ENCODE data around the gene PHLPP1.
"Not testable (repeated sequence)": the region's sequence is repeated elsewhere in the genome, so short reads cannot be mapped to it uniquely, and the experiment has no call there.

Gene PHLPP1
- total RNA-seq, result 12.2 to 22.0 reads per million in 2 experiments

DNA sequence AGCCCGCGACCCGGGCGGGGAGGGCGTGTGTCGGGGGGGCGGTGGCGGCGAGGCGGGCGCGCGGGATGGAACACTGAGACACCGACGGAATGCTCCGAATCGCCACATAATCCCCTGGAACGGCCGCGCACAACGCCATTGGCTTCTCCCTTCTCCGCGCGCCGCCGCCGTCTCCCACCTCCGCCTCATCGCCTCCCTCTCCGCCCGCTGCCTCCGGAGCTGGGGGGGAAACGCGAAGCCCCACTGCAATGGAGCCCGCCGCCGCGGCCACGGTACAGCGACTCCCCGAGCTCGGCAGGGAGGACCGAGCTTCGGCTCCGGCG lies at the start of gene PHLPP1:
PHLPP1 (plus strand) TSS at position 106 of the 323 bp plus-strand sequence; CDS start at position 249, 143 bp downstream.
- DNase-seq (ENCODE audit: low read depth), result no peak

DNA sequence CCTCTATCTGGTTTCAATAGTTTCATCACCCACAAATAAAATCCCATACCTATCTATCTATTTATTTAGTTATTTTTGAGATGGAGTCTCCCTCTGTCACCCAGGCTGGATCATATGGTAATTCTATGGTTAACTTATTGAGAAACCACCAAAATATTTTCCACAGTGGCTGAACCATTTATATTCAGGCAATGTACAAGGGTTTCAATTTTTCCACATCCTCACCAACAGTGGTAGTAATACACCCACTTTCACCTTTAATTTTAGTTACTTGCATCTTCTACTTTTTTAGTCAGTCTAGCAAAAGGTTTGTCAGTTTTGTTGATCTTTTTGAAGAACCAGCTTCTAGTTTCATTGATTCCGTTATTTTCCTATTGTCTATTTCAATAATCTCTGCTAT lies 46.1 kb upstream of the PHLPP1 start:
- DNase-seq (ENCODE audit: low read depth), result no peak

DNA sequence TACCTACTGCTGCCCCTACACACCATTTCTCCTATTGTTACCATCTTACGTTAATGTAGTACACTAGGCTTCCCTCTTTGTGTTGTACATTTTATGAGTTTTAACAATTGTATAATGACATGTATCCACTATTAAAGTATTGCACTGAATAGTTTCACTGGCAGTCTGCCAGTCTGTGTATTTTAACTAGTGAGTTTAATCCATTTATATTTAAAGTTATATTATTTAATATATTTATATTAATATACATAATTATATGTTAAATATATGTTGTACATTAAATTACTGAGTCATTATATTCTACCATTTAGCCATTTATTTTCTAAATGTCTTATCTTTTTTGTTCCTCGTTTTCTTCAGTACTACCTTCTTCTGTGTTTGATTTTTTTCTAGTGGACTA lies 44.8 kb upstream of the PHLPP1 start:
- no peak for DNase-seq (ENCODE audit: low read depth)

DNA sequence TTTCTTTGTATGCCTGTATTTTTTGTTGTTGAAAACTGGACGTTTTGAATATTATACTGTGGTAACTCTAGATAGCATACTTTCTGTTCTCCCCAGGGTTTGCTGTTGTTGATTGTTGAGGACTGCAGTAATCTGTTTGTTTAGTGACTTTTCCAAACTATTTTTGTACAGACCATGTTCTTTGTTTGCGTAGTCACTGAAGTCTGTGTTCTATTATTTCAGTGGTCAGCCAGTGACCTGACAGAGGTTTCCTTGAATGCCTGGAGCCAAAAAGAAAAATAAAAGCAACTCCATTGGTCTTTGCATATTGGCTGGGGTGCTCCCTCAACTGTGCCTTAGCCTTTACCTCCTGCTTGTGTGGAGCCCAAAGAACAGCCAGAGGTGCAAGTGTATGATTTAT lies 42.7 kb upstream of the PHLPP1 start:
- no peak for DNase-seq (ENCODE audit: low read depth)

DNA sequence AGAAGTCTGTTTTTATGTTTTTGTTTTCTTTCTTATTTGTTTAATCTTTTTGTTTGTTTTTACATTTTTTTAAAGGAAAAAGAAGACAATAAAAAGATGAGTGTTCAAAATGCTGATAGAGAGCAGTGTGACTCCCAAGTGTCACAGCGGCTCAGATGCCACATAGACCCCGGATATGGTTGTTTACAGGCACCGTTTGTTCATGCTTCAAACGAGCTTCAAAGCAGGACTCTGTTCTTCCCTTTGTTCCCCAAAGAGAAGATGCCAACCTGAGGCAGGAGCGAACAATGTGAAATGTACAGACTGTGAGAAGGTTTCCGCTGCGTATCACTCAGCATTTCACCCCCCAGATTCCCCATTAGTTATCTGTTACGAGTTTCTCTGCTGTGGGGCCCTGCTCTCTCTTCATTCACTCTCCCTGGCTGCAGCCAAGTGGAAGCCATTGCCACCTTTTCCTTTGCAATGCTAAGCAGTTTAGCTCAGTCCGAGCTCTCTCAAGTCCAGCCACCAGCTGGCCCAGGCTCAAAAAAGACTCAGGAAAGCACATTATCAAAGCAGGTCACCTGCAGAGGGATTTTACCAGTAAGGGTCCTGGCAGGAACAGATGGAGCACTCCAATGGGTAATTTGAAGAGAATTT lies 36.4 kb upstream of the PHLPP1 start:
- no peak for DNase-seq (ENCODE audit: low read depth)

DNA sequence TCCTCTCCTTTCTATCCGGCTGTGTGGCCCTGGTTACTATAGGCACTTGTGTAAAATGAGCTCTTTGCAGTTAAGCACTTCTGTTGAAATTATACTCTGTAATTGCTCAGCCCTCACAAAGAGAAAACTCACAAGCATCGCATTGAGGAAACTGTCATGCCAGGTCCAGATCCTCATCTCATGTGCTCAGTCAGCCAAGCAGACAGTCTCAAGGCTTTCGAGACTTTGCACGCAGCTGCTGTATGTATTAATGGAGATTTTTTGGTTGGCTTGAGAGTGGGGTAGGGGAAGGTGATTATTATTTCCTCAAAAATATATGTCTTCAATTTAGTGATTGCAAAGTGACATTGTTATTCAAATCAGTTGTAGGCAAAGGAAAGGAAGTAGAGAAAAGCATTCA lies 33.0 kb upstream of the PHLPP1 start:
- DNase-seq (ENCODE audit: low read depth), result no peak

DNA sequence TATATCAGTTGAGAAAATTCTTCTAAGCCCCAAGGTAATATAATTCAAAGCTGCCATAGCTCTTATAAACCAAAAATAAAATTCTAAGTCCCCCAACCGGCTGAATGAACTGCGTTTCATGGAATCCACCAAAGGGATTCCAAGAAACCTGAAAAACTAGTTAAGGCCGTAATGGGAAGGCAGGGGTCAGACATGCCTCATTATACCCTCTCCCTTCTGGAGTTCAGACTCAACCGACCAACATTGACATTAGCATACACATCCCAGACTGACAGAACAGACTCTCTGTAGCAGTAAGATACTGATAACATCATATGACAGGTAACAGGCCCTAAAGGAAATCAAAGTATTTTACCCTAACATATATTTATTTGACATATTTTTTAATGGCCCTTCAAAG lies 31.4 kb upstream of the PHLPP1 start:
- DNase-seq (ENCODE audit: low read depth), result no peak

DNA sequence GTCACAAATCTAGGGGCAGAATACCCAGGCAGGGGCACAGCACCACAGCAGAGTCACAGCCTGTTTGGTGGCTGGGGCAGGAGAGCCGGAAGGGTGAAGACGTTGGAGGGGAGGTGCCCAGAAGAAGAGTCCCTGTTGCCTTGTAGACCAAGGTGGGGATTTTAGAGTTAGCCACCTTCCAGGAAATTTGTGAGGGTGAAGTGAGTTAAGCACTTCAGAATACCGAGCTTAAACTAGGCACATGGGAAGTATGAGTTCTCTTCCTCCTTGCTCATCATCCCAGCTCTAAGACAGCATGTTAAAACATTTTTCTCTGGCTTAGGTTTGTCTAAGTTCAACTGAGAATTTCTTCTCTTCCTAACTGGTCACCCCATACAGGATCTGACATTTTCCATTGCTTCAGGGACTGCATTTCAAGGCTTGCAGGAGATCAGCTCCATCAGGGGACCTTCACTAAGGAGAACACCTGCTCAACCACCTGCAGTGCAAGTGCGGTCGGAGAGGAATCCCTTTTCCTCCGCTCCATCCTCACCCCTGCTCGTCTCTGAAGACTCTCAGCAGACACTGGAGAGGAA lies 26.5 kb upstream of the PHLPP1 start:
- DNase-seq (ENCODE audit: low read depth), result no peak

DNA sequence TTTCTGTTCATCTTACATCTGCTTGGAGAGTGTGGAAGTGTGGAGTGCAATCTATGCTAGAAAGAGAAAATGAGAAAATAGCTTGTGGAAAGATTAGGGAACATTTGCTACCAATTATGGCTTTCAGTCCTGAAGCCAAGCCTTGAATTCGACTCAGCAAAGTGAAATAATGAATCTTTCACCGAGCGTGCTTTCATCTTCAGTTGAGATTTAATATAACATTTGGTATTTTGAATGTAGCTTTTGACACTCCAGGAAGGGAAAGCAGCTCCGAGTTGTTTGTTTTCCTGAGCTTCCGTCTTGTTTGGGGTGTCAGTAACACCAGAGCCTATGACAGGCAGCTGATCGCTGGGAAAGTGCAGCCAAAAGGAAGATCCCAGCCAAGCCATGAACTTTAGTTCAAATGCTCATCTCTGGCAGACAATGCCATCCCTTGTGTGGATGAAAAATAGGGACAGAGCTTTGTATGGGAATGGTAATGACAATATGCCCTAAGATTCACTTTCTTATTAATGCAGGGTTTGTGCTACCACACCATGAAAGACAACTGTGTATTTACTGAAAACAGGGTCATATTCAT lies 25.0 kb upstream of the PHLPP1 start:
- no peak for DNase-seq (ENCODE audit: low read depth)

DNA sequence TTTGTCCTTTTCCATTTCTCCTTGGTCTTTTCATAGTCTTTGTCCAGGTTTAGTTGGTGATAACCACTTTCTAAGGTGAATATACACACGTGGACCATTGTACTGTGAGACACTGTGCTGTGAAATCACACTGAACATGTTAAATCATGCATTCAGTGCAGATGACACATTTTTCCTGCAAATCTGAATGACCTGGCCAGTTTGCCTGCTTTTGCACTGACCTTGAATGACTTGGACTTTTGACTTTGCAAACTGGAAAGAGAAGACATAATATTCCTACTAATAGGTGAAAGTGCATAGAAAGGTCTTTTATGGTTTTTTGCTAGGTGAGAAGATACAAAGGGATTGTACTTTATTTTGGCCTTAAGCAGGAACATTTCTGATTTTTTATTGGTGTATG lies 21.7 kb upstream of the PHLPP1 start:
- DNase-seq (ENCODE audit: low read depth), result no peak

DNA sequence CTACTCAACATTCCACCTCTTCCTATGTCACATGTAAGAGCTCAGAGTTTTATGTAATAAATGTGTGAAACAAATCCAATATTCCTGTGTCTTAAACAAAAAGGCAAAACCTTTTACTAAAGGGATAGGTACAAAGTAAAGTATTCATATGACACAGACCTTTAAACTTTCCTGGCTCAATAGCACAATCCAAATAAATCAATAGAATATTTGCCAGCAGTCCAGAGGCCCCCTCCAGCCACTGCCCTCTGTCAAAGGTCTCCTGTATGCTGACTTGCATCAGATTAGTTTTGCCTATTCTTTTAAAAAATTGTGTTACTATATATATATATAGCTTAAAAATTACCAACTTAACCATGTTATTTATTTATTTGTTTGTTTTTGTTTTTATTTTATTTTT lies 17.7 kb upstream of the PHLPP1 start:
- DNase-seq (ENCODE audit: low read depth), result no peak

DNA sequence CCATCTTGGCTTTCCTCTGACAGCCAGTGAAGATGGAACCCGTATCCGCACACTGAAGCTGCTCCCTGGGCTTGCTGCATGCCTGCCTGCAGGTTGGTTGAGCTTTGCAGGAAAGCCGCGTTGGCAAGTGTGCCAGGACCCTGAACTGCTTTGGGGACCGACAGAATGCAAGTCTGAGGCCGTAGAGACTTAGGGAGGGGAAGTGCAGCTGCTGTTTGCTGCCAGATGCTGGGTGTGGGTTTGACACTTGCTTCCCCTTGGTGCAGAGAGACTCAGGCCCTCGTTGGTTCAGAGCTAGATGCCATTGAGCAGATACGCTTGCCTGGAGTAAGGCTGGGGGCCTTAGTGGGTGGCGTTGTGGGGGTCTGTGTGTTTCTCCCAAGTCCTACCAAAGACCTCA lies 13.1 kb upstream of the PHLPP1 start:
- DNase-seq (ENCODE audit: low read depth), result no peak

DNA sequence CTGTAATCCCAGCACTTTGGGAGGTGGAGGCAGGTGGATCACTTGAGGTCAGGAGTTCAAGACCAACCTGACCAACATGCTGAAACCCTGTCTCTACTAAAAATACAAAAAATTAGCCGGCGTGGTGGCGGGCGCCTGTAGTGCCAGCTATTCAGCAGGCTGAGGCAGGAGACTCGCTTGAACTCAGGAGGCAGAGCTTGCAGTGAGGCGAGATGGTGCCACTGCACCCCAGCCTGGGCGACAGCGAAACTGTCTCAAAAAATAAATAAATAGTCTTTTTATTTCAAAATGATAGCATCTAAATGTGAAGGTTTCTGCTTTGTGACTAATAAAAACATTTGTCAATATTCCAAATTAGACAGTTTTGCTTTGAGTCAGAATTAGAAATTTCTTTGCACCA lies 8.5 kb upstream of the PHLPP1 start:
- DNase-seq (ENCODE audit: low read depth), result not testable (repeated sequence)

DNA sequence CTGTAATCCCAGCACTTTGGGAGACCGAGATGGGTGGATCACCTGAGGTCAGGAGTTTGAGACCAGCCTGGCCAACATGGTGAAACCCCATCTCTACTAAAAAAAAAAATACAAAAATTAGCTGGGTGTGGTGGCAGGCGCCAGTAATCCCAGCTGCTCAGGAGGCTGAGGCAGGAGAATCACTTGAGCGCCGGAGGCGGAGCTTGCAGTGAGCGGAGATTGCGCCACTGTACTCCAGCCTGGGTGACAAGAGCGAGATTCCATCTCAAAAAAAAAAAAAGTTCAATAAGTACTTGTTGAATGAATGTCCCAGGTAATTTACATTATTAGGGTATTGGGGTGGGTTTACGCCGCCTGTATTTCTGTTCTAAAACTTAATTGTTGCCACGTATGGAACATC lies 5.4 kb upstream of the PHLPP1 start:
- not testable (repeated sequence) for DNase-seq (ENCODE audit: low read depth)

DNA sequence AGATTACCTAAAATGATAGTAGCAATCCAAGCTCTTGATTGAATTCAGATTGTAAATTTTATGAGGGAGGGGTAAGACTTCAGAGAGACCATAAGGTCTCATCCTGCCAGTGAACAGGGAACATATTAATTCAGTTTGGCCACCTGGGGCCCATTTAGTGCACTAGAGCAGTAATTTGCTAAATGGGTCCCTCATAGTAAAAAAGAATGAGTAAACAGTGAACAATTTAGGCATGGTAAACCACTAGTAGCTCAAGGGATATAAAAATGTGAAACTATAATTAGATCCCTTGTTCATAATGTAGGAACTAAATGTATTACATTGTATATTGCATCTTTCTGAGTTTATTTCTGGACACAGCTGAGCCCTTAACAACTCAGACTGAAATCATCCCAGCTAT lies 4.9 kb upstream of the PHLPP1 start:
- no peak for DNase-seq (ENCODE audit: low read depth)

DNA sequence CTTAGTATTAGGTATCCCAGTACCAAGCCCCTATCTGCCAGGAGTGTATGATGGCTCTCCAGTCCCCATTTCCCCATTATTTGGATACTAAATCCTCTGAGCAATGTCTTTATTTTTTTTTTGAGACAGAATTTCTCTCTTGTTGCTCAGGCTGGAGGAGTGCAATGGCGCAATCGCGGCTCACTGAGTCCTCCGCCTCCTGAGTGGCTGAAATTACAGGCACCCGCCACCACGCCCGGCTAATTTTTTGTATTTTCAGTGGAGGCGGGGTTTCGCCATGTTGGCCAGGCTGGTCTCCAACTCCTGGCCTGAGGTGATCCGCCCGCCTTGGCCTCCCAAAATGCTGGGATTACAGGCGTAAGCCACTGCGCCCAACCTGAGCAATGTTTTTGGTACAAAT lies 3.6 kb upstream of the PHLPP1 start:
- DNase-seq (ENCODE audit: low read depth), result no peak

DNA sequence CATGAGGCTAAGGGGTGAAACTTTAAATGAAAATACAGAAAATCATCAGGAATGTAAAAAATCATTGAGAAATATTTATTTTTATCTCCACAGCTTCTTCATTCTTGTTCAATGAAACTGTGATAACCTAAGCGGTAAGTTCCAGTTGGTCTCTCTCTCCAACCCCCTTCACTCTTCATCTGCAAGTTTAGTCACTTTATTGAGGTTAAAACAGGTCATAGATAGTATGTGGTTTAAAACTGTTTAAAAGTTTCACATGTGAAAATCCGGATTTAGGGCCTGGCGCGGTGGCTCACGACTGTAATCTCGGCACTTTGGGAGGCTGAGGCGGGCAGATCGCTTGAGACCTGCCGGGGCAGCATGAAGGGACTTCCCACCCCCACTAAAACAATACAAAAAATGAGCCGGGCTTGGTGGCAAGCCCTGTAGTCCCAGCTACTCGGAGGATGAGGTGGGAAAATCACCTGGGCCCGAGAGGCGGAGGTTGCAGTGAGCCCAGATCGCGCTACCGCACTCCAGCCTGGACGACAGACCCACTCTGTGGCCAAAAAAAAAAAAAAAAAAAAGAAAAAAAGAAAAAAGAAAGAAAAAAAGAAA lies 1.6 kb upstream of the PHLPP1 start:
- no peak for DNase-seq (ENCODE audit: low read depth)

DNA sequence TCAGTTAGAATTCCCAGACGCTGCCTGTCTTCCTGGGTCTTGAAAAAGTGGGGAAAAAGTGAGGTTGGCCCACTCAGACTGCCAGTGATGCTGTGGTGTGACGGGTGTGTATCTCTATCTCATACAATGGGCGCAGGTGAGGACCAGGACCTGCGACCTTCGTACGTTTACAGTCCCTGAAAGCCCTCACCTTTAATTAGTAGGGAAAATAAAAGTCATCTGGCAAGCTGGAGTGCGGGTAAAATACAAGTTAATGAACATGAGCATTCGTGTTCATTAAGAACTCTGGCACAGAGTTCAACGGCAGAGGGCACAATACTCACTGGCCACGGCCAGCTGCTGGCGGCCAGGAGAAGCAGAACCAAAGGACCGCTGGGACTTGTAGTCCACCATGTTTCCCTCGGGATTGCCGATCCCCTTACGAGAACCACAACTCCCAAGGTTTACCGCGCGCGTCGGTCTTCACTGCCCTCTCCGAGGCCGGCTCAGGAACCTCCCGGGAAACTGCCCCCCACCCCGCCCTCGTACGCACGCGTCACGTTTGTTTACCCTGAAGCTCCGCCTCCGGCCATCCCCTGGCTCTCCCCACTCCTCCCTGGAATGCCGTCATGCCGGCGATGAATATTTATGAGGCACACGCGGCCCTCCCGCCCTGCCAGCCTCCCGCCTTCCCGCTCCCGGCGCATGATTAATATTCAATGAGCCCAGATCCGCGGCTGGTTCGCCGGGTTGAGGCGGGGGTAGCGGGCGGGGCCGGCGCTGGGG lies 488 bp upstream of the PHLPP1 start:
- peak; percentile 87 for DNase-seq (ENCODE audit: low read depth)

DNA sequence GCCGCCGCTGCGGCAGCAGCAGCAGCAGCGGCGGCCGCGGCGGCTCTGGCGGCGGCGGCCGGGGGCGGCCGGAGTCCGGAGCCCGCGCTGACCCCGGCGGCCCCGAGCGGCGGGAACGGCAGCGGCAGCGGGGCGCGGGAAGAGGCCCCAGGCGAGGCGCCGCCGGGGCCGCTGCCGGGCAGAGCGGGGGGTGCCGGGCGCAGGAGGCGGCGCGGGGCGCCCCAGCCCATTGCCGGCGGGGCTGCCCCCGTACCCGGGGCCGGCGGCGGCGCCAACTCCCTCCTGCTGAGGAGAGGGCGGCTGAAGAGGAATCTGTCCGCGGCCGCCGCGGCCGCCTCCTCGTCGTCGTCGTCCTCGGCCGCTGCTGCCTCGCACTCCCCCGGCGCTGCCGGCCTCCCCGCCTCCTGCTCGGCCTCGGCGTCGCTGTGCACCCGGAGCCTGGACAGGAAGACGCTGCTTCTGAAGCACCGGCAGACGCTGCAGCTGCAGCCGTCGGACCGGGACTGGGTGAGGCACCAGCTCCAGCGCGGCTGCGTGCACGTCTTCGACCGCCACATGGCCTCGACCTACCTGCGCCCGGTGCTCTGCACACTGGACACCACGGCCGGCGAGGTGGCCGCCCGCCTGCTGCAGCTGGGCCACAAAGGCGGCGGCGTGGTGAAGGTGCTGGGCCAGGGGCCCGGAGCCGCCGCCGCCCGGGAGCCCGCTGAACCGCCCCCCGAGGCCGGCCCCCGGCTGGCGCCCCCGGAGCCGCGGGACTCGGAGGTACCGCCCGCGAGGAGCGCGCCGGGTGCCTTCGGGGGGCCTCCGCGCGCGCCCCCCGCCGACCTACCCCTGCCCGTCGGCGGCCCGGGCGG lies 646 bp downstream of the PHLPP1 start:
- peak; percentile 41 for DNase-seq (ENCODE audit: low read depth)

DNA sequence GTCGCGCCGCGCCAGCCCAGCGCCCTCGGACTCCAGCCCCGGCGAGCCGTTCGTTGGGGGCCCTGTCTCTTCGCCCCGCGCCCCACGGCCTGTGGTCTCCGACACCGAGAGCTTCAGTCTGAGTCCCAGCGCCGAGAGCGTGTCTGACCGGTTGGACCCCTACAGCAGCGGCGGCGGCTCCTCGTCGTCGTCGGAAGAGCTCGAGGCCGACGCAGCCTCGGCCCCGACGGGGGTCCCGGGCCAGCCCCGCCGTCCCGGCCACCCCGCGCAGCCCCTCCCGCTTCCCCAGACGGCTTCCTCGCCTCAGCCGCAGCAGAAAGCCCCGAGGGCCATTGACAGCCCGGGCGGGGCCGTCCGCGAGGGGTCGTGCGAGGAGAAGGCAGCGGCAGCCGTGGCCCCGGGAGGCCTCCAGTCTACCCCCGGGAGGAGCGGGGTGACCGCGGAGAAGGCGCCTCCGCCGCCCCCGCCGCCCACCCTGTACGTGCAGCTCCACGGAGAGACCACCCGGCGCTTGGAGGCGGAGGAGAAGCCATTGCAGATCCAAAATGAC lies 1.4 kb downstream of the PHLPP1 start:
- peak; percentile 34 for DNase-seq (ENCODE audit: low read depth)

DNA sequence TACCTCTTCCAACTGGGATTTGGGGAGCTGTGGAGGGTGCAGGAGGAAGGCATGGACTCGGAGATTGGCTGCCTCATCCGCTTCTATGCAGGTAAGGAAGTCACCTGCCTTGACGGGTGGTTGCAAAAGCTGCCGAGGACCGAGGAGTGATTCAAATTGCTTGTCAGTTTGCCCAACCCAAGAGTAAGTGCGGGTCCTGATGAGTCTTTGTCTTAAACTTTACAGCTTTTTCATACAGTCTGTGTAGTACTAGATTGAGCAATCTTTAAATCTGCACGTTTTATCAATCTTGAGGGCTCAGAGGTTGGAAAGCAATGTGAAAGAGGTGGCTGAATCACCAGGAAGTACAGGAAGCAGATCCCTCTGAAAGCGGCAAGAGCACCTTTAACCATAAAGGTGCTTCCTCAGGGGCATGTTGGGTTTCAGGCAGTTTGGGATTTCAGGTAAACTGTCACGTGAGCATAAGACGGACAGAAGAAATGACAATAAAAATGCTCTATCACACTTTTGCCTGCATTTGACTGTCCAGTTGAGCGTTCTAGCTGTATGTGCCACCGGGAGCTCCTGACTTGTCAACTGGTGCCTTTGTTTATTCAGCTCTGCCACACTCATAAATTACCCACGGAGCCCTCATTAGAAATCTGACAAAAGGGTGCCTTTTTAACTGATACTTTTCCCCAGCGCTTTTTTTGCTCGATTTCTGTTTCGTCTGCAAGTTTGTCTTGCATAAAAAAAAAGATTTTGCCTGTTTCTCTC lies 2.0 kb downstream of the PHLPP1 start:
- peak; percentile 22 for DNase-seq (ENCODE audit: low read depth)

All from T follicular helper cell (primary cell).